ENCODE data around the gene SLC28A3. TPM values are rescaled to one million over a fixed set of nuclear protein-coding genes. Genes with fewer than 3 reads are reported as not detected.

The SLC28A3 gene
- total and polyA plus RNA-seq, 2 of the 8 experiments (the other 6 are each of a cell fraction or from before 2014, with no cell fraction given), result 0.02 TPM; not detected in 1

DNA sequence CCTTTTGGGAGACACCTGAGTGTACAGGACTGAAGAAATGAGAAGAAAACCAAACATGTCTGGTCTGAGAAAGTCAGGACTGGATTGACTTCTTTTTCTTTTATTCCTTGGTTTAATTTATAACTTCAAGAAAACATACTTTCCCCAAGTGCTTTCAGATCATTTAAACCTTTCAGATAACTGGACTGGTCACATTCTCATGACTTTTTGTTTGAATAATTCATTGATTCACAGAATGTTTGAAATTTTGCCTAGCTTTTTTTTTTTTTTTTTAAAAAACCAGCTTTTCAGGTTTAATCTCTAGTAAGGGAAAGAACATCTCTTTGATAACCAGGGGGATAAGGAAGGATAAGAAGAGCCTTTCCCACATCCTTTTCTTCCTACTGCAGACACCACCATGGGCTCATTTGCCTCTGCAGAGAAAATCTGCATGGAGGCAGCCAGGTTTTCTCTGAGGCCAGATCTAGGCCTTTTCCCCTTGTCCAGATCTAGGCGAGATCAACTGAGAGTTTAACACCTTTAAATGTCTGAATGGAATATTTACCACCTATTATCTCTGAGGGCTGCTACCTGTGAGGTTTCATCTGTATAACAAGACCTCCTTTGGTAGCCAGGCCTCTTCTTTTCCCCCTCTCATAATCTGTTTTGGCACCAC, 45.0 kb upstream of the SLC28A3 start:
- no peak overlapping the region for H2BK20ac ChIP-seq (ENCODE audit: low read length)
- FAIRE-seq (no peak), DNase-seq (ENCODE audit: low read depth in 1 of 2, low spot score in 2 of 2) (no peak)
- H2BK12ac ChIP-seq (ENCODE audit: low read depth, low read length), result no peak overlapping the region
- H3K79me2 ChIP-seq (ENCODE audit: control insufficient read depth in 1 of 2, insufficient read depth in 2 of 2, low read length in 2 of 2), result no peaks in the 10 kb centered on the region
- no peak overlapping the region for H3K56ac ChIP-seq (replicated peaks; ENCODE audit: insufficient read length, low read depth, low read length)
- H2BK120ac ChIP-seq (replicated peaks; ENCODE audit: low read depth, low read length), result no peak overlapping the region
- no peak overlapping the region for H3K14ac ChIP-seq (ENCODE audit: insufficient read length)
- H3K27me3 ChIP-seq (replicated peaks in 1 of 4; ENCODE audit: control insufficient read depth in 3 of 4, extremely low read depth in 1 of 4, insufficient read depth in 3 of 4, low read length in 3 of 4), result no peaks in the 10 kb centered on the region
- no peak overlapping the region for H3K9ac ChIP-seq (replicated peaks in 1 of 4; ENCODE audit: extremely low read depth in 1 of 4, low read depth in 3 of 4, low read length in 3 of 4)
- no peaks in the 10 kb centered on the region for H3K79me1 ChIP-seq (ENCODE audit: low read depth, low read length)
- ChIA-PET POLR2A (ENCODE audit: partially characterized antibody) (no interaction called here), CTCF (ENCODE audit: partially characterized antibody) (interaction anchor here (2.6 kb wide), 1 partner anchor 12 kb away, joined by 11 read pairs; no protein-coding TSS in a partner anchor)
- WGBS, 2 experiments (ENCODE audit: extremely low coverage in 1 of 2, insufficient coverage in 1 of 2, insufficient read length in 1 of 2, insufficient replicate concordance in 2 of 2, low coverage in 1 of 2, low lambda C conversion rate in 2 of 2, missing lambda C conversion rate in 1 of 2), result 48% methylated on average over 1 of the region's 1 CpG; no CpG with 5 or more reads in 1 of the 2 experiments
- no peak overlapping the region for H3K4me2 ChIP-seq (ENCODE audit: insufficient read depth in 1 of 2, low read depth in 2 of 2, low read length in 2 of 2)
- H2BK15ac ChIP-seq (ENCODE audit: low read length), result no peak overlapping the region
- no peak overlapping the region for H4K91ac ChIP-seq (replicated peaks; ENCODE audit: insufficient read length, low read length)
- no peaks in the 10 kb centered on the region for H3K23me2 ChIP-seq (ENCODE audit: low read depth, low read length)
- H3K23ac ChIP-seq (ENCODE audit: insufficient read length), result no peak overlapping the region
- H3K4me3 ChIP-seq (ENCODE audit: extremely low read depth in 1 of 4, insufficient read depth in 2 of 4, low read depth in 3 of 4, low read length in 4 of 4), result no peak overlapping the region
- no peaks in the 10 kb centered on the region; a peak in 1 of 7 replicates for H3K4me1 ChIP-seq (replicated peaks in 1 of 4; ENCODE audit: control insufficient read depth in 3 of 4, insufficient read depth in 4 of 4, low read length in 3 of 4)
- H3K4ac ChIP-seq (replicated peaks; ENCODE audit: insufficient read length, low read depth, low read length), result no peak overlapping the region
- H2BK5ac ChIP-seq (ENCODE audit: low read depth, low read length), result no peak overlapping the region
- H4K5ac ChIP-seq (ENCODE audit: insufficient read length, low read depth, low read length), result no peak overlapping the region
- no peak overlapping the region for H3K18ac ChIP-seq (ENCODE audit: extremely low read depth, low read length)
- no peaks in the 10 kb centered on the region for H3K36me3 ChIP-seq (ENCODE audit: control insufficient read depth in 2 of 4, insufficient read depth in 4 of 4, low read length in 3 of 4)
- no peak overlapping the region for H2AK5ac ChIP-seq (ENCODE audit: low read depth, low read length)
- no peak overlapping the region for H4K8ac ChIP-seq (ENCODE audit: extremely low read depth, insufficient read depth, low read length)
- no peak for TF ChIP-seq CHD2 (IDR thresholded peaks at IDR 0.05; ENCODE audit: low read length)
- TF ChIP-seq RXRA (IDR thresholded peaks at IDR 0.05; ENCODE audit: insufficient read depth, low read depth, low read length), result no peak
- TF ChIP-seq EZH2 (IDR thresholded peaks at IDR 0.05; ENCODE audit: low read depth, low read length, severe bottlenecking), result no peak
- no peak for TF ChIP-seq SP1 (IDR thresholded peaks at IDR 0.05; ENCODE audit: low read depth, low read length)
- TF ChIP-seq POLR2A (IDR thresholded peaks at IDR 0.05; ENCODE audit: control extremely low read depth in 1 of 2, low read depth in 2 of 2, low read length in 2 of 2), result no peak
- TF ChIP-seq TAF1 (IDR thresholded peaks at IDR 0.05; ENCODE audit: low read depth, low read length), result no peak
- TF ChIP-seq SAP30 (IDR thresholded peaks at IDR 0.05; ENCODE audit: insufficient read depth, insufficient replicate concordance, low read length), result no peak
- no peak for TF ChIP-seq BCL11A (IDR thresholded peaks at IDR 0.05; ENCODE audit: low read depth in 2 of 2, low read length in 2 of 2)
- no peaks in the 10 kb centered on the region for H4K20me1 ChIP-seq (replicated peaks in 1 of 2; ENCODE audit: control insufficient read depth in 1 of 2, insufficient read depth in 2 of 2, low read length in 2 of 2)
- H2AFZ ChIP-seq (ENCODE audit: low read length), result no peak overlapping the region; the same call in 1 of the 2 replicates
- no peak overlapping the region for H3K27ac ChIP-seq (ENCODE audit: low read depth, low read length)
- no peaks in the 10 kb centered on the region for H3K9me3 ChIP-seq (ENCODE audit: insufficient read depth in 2 of 2, low read depth in 1 of 2, low read length in 1 of 2)
